Ascending aorta (tissue), 2 donors: Measurements from ENCODE around the gene PLCH1. TPM values are rescaled to one million over a fixed set of nuclear protein-coding genes. Genes with fewer than 3 reads are reported as not detected.

Experiments
- DNase-seq, 2 donors: peaks; one replicate each; pipeline ENCODE4 v3.0.0-alpha.2; 2019; ENCODE audit warnings: low spot score in 2 of 2
- H3K27ac ChIP-seq, 2 donors: fragments of 200-600 bp; sonication (generic); one replicate each; pipeline ENCODE4 v1.5.1; 2016 to 2017; ENCODE audit warnings: mild to moderate bottlenecking in 1 of 2
- H3K27me3 ChIP-seq: fragments of 200-600 bp; sonication (generic); one replicate; pipeline ENCODE4 v1.5.1; 2017
- H3K36me3 ChIP-seq, 2 donors: fragments of 200-600 bp; sonication (generic); one replicate each; pipeline ENCODE4 v1.5.1; 2016
- H3K4me1 ChIP-seq, 2 donors: fragments of 200-600 bp; sonication (generic); one replicate each; pipeline ENCODE4 v1.5.1; 2016 to 2017; ENCODE audit warnings: mild to moderate bottlenecking in 1 of 2
- H3K4me3 ChIP-seq, 2 donors: fragments of 200-600 bp; sonication (generic); one replicate each; pipeline ENCODE4 v1.5.1; 2016 to 2017; ENCODE audit warnings: mild to moderate bottlenecking in 1 of 2
- H3K9me3 ChIP-seq, 2 donors: fragments of 200-600 bp; sonication (generic); one replicate each; pipeline ENCODE4 v1.5.1; 2016
- intact Hi-C: fragments of 100-400 bp; cut with DNase I; formaldehyde crosslinking; loops from one replicate; pipeline ENCODE4 v1.15.1; 2023
- total RNA-seq: library from RNA; depleted of rRNA; stranded (reverse); fragments of >200 nt; gene quantifications from one replicate; pipeline ENCODE4 v1.1.0, GENCODE V29; 2016
- TF ChIP-seq, protein P1 (sequence below), 3 experiments: fragments of 200-600 bp in 2 of 3; fragments of 450-650 bp in 1 of 3; sonication (generic) in 2 of 3; IDR thresholded peaks; one replicate each; pipeline ENCODE4 v1.5.1; 2016 to 2019; ENCODE audit warnings: antibody characterized with exemption in 3 of 3, mild to moderate bottlenecking in 1 of 3, moderate library complexity in 1 of 3

The PLCH1 gene
- total RNA-seq, 1 donor from 2014 or later: not detected

DNA sequence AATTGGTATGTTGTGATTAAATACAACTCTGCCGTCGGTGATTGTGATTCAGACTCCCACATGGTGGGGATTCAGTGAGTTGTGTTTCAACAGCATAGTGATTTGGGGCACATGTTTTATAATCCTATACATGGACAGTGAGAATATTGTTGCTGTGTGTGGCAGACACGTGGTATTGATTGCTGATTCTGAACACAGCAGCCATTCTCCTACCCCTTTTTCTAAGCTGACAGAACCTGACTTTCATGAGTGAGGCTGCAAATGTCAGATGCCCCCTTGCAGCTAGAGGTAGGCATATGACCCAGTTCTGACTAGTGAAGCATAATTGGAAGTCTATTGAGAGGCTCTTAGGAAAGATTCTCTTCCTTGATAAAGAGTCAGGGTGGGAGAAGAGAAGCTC lies 296.3 kb downstream of the PLCH1 start:
- intact Hi-C loops: no loop called here
- DNase-seq: no peak
- Histone ChIP-seq H3K36me3 (no peaks in the 10 kb centered on the region), H3K9me3 (no peaks in the 10 kb centered on the region), H3K4me3 (no peak overlapping the region), H3K27me3 (no peaks in the 10 kb centered on the region), H3K4me1 (no peaks in the 10 kb centered on the region), H3K27ac (no peak overlapping the region)
- TF ChIP-seq, protein P1, sequence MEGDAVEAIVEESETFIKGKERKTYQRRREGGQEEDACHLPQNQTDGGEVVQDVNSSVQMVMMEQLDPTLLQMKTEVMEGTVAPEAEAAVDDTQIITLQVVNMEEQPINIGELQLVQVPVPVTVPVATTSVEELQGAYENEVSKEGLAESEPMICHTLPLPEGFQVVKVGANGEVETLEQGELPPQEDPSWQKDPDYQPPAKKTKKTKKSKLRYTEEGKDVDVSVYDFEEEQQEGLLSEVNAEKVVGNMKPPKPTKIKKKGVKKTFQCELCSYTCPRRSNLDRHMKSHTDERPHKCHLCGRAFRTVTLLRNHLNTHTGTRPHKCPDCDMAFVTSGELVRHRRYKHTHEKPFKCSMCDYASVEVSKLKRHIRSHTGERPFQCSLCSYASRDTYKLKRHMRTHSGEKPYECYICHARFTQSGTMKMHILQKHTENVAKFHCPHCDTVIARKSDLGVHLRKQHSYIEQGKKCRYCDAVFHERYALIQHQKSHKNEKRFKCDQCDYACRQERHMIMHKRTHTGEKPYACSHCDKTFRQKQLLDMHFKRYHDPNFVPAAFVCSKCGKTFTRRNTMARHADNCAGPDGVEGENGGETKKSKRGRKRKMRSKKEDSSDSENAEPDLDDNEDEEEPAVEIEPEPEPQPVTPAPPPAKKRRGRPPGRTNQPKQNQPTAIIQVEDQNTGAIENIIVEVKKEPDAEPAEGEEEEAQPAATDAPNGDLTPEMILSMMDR (IDR thresholded peaks at IDR 0.05): no peak

DNA sequence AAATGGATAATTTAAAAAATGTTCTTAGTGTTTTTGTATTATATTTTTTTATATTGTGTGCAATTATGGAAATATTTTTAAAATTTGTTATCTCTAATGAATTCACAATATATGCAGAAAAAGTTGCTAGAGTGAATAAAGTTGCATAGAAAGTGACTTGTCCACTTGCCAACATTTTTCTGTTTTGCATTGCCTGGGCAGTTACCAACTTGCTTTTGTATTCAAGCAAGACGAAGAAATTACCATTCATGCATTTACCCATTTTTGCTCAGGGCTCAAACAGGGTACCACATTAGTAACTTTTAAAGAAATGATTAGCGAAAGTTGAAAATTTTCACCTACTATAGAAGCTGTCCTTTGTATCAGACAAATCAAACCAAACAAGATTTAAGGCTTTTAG lies 298.5 kb downstream of the PLCH1 start:
- DNase-seq: no peak
- Histone ChIP-seq H3K27me3 (no peaks in the 10 kb centered on the region), H3K27ac (no peak overlapping the region), H3K4me3 (no peak overlapping the region), H3K36me3 (no peaks in the 10 kb centered on the region), H3K9me3 (no peaks in the 10 kb centered on the region), H3K4me1 (no peaks in the 10 kb centered on the region)
- TF ChIP-seq, protein P1 (IDR thresholded peaks at IDR 0.05): no peak
- intact Hi-C loops: no loop called here

DNA sequence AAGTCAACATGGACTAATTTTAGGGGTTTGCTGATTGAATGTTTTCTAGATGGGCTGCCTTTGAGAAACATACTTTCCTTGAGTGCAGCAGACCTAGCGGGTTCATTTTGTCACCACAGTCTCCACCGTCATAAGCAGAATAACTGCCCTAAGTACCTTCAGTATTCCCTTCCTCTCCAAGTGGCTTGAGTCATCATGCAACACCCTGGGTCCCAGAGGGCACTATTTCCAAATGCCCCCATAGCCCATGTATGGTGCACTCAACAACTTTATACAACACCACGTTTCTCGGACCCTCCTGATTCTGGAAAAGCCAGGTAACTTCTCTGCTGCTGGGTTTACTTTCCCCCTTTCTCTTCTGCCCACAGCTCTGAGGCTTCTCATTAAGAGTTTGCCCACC lies 300.1 kb downstream of the PLCH1 start:
- DNase-seq: no peak
- H3K4me3 ChIP-seq: no peak overlapping the region
- no peaks in the 10 kb centered on the region for H3K36me3 ChIP-seq
- H3K27ac ChIP-seq: no peak overlapping the region
- no peaks in the 10 kb centered on the region for H3K9me3 ChIP-seq
- intact Hi-C loops: no loop called here
- H3K27me3 ChIP-seq: no peaks in the 10 kb centered on the region
- TF ChIP-seq, protein P1 (IDR thresholded peaks at IDR 0.05): no peak
- no peaks in the 10 kb centered on the region for H3K4me1 ChIP-seq

DNA sequence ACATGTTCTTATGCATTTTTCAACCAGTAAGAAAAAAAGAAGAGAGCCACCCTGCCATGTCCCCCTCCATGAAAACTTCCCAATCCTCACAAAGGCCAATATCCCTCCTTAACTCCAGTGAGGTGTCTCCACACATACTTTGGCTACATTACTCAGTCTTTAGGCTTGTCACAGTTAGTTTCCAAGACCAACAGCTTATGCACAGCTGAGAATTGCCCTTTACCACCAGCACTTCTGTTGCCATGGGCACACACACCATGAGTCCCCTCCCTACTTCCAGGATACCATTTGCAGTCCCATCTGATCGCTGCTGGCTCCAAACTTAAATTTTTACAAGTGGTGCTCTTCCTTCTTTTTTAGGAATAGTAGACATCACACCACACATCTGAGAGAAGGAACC lies 301.1 kb downstream of the PLCH1 start:
- Histone ChIP-seq H3K27ac (no peak overlapping the region), H3K4me1 (no peaks in the 10 kb centered on the region), H3K4me3 (no peak overlapping the region), H3K27me3 (no peaks in the 10 kb centered on the region), H3K9me3 (no peaks in the 10 kb centered on the region), H3K36me3 (no peaks in the 10 kb centered on the region)
- intact Hi-C loops: no loop called here
- TF ChIP-seq, protein P1 (IDR thresholded peaks at IDR 0.05): no peak
- DNase-seq: no peak

DNA sequence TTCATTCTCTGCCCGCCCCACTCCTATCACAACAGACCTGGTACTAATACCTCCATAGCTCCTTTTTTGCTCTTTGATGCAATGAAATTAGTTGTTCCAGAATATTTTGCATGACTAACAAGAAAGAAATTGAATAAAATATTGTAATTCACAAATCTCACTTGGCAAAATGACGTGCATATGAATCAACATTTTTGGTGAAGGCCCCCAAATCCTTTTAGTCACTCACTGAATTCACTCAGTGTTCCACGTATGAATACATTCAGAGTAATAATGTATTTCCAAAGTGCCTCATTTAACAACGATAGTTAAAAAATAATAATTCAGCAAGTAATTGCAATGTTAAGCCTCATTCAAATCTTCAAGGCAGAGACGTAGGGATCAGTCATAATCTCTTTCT lies 302.8 kb downstream of the PLCH1 start:
- intact Hi-C loops: no loop called here
- TF ChIP-seq, protein P1 (IDR thresholded peaks at IDR 0.05): no peak
- DNase-seq: no peak
- Histone ChIP-seq H3K4me3 (no peak overlapping the region), H3K9me3 (no peaks in the 10 kb centered on the region), H3K27ac (no peak overlapping the region), H3K27me3 (no peaks in the 10 kb centered on the region), H3K4me1 (no peaks in the 10 kb centered on the region), H3K36me3 (no peaks in the 10 kb centered on the region)

DNA sequence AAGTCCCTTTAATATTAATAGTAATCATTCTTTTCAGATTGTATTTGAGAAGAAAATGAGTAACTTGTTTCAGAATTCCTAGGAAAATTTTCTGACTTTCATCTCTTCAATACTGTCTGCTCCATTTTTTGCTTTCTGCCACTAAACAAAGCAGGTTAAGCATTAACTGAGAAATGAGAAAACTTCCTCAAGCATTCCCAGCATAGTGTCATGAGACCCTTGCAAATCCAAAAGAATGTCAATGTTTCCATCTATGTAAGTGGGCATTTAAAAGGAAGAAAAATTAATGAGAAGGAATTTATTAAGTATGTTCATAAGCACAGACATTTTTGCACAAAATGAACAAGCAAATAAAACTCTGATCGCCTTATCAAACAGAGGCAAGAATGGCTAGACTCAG lies 303.4 kb downstream of the PLCH1 start:
- intact Hi-C loops: no loop called here

More for the DNA sequence above, 303.4 kb downstream of the PLCH1 start:
- H3K36me3 ChIP-seq: no peaks in the 10 kb centered on the region
- no peak overlapping the region for H3K4me3 ChIP-seq
- no peak overlapping the region for H3K27ac ChIP-seq
- TF ChIP-seq, protein P1 (IDR thresholded peaks at IDR 0.05): no peak
- no peaks in the 10 kb centered on the region for H3K9me3 ChIP-seq
- no peak for DNase-seq
- H3K27me3 ChIP-seq: no peaks in the 10 kb centered on the region
- H3K4me1 ChIP-seq: no peaks in the 10 kb centered on the region
